ENCODE measurements around the gene BAHCC1. TPM values are rescaled to one million over a fixed set of nuclear protein-coding genes. Genes with fewer than 3 reads are reported as not detected.
"Not testable (repeated sequence)": the region's sequence is repeated elsewhere in the genome, so short reads cannot be mapped to it uniquely, and the experiment has no call there.

BAHCC1 gene
- total RNA-seq, 1 donor: 11.2 TPM

DNA sequence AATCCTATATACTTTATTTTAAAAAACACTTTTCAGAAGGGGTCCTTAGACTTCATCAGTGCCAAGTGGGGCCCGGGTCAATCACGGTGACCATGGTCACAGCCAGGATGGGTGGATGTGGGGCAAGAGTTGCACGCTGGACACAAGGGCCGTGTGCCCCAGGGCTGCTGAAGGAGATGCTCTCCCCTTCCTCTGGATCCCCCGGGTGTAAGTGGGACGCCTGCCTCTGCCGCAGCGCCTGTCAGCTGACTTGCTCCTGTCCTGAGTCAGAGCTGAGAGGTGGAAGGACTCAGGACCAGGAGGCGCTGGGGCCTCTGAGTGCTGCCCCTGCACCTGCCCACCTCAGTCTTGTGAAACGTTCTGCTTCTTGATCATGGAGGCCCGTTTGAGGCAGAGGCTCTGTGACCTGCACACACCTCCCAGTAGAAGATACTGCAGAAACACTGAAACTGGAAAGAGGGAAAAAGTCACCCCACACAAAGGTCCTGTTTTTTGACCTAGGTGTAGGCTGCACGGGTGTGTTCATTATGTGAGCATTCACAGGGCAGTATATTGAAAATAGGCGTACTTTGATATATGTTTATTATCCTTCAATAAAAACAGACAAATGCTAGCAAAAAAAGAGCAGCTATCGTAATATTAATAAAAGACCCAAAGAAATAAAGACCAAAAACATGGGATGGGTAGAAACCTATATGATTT lies 40.9 kb upstream of the BAHCC1 start:
- no peak overlapping the region for H2AFZ ChIP-seq (ENCODE audit: low read length)
- TF ChIP-seq, protein P1, sequence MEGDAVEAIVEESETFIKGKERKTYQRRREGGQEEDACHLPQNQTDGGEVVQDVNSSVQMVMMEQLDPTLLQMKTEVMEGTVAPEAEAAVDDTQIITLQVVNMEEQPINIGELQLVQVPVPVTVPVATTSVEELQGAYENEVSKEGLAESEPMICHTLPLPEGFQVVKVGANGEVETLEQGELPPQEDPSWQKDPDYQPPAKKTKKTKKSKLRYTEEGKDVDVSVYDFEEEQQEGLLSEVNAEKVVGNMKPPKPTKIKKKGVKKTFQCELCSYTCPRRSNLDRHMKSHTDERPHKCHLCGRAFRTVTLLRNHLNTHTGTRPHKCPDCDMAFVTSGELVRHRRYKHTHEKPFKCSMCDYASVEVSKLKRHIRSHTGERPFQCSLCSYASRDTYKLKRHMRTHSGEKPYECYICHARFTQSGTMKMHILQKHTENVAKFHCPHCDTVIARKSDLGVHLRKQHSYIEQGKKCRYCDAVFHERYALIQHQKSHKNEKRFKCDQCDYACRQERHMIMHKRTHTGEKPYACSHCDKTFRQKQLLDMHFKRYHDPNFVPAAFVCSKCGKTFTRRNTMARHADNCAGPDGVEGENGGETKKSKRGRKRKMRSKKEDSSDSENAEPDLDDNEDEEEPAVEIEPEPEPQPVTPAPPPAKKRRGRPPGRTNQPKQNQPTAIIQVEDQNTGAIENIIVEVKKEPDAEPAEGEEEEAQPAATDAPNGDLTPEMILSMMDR (IDR thresholded peaks at IDR 0.05; ENCODE audit: extremely low read depth, low read depth, low read length): no peak
- H3K9me3 ChIP-seq (ENCODE audit: low read depth, low read length): no peaks in the 10 kb centered on the region
- DNase-seq (ENCODE audit: insufficient read length, low spot score, missing footprints): no peak
- H3K27ac ChIP-seq (ENCODE audit: low read depth, low read length): no peak overlapping the region
- H3K4me2 ChIP-seq (ENCODE audit: insufficient read depth, low read length): no peak overlapping the region
- no peaks in the 10 kb centered on the region for H4K20me1 ChIP-seq (ENCODE audit: insufficient read depth, low read length)
- H3K4me3 ChIP-seq (ENCODE audit: insufficient read depth, low read length): no peak overlapping the region
- no peaks in the 10 kb centered on the region for H3K27me3 ChIP-seq (ENCODE audit: insufficient read depth, low read length)
- H3K4me1 ChIP-seq (ENCODE audit: insufficient read depth, low read length): no peaks in the 10 kb centered on the region
- H3K36me3 ChIP-seq (ENCODE audit: insufficient read depth, low read length): no peaks in the 10 kb centered on the region
- no peaks in the 10 kb centered on the region for H3K79me2 ChIP-seq (ENCODE audit: insufficient read depth, low read length)

DNA sequence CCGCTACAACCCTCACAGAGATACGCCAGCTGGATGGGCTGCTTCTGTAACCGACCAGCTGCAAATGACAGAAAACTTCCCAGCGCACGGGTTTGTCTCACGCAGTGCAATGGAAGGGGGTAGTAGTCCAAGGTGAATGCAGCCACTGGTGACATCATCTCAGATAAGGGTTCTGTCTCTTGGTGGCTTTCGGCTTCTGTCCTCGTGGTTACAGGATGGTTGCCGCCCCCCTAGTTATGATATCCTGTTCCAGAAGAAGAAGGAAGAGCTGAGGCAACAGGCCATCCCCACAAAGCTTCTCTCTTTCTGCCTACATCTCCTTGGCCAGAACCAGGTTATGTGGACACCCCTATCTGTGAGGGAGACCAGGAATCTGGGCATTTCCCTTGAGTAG lies 40.3 kb upstream of the BAHCC1 start:
- H2AFZ ChIP-seq (ENCODE audit: low read length): no peak overlapping the region
- H3K36me3 ChIP-seq (ENCODE audit: insufficient read depth, low read length): no peaks in the 10 kb centered on the region
- DNase-seq (ENCODE audit: insufficient read length, low spot score, missing footprints): no peak
- H3K4me1 ChIP-seq (ENCODE audit: insufficient read depth, low read length): no peaks in the 10 kb centered on the region
- no peaks in the 10 kb centered on the region for H3K27me3 ChIP-seq (ENCODE audit: insufficient read depth, low read length)
- no peak overlapping the region for H3K4me2 ChIP-seq (ENCODE audit: insufficient read depth, low read length)
- H3K79me2 ChIP-seq (ENCODE audit: insufficient read depth, low read length): no peaks in the 10 kb centered on the region
- TF ChIP-seq, protein P1 (IDR thresholded peaks at IDR 0.05; ENCODE audit: extremely low read depth, low read depth, low read length): no peak
- no peaks in the 10 kb centered on the region for H4K20me1 ChIP-seq (ENCODE audit: insufficient read depth, low read length)
- no peak overlapping the region for H3K27ac ChIP-seq (ENCODE audit: low read depth, low read length)
- no peaks in the 10 kb centered on the region for H3K9me3 ChIP-seq (ENCODE audit: low read depth, low read length)
- H3K4me3 ChIP-seq (ENCODE audit: insufficient read depth, low read length): no peak overlapping the region

DNA sequence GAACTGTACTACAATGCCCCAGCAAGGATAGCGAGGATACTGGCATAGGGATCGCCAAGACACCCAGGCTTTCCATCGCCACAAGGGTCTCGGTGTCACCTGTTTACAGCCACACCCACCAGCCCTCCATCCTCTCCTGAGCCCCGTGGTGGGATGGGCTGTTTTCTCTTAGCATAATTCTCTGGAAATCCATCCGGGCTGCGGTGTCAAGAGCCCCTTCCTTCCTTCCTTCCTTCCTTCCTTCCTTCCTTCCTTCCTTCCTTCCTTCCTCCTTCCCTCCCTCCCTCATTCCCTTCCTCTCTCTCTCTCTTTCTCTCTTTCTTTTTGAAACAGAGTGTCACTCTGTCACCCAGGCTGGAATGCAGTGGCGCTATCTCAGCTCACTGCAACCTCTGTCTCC lies 36.0 kb upstream of the BAHCC1 start:
- H2AFZ ChIP-seq (ENCODE audit: low read length): no peak overlapping the region
- no peak for DNase-seq (ENCODE audit: insufficient read length, low spot score, missing footprints)
- H4K20me1 ChIP-seq (ENCODE audit: insufficient read depth, low read length): no peaks in the 10 kb centered on the region
- H3K36me3 ChIP-seq (ENCODE audit: insufficient read depth, low read length): no peaks in the 10 kb centered on the region
- H3K4me1 ChIP-seq (ENCODE audit: insufficient read depth, low read length): no peaks in the 10 kb centered on the region
- H3K4me2 ChIP-seq (ENCODE audit: insufficient read depth, low read length): no peak overlapping the region
- no peaks in the 10 kb centered on the region for H3K9me3 ChIP-seq (ENCODE audit: low read depth, low read length)
- no peaks in the 10 kb centered on the region for H3K79me2 ChIP-seq (ENCODE audit: insufficient read depth, low read length)
- peaks cover 5% of the 10 kb centered on the region for H3K27me3 ChIP-seq (ENCODE audit: insufficient read depth, low read length)
- H3K27ac ChIP-seq (ENCODE audit: low read depth, low read length): no peak overlapping the region
- no peak overlapping the region for H3K4me3 ChIP-seq (ENCODE audit: insufficient read depth, low read length)
- TF ChIP-seq, protein P1 (IDR thresholded peaks at IDR 0.05; ENCODE audit: extremely low read depth, low read depth, low read length): no peak

DNA sequence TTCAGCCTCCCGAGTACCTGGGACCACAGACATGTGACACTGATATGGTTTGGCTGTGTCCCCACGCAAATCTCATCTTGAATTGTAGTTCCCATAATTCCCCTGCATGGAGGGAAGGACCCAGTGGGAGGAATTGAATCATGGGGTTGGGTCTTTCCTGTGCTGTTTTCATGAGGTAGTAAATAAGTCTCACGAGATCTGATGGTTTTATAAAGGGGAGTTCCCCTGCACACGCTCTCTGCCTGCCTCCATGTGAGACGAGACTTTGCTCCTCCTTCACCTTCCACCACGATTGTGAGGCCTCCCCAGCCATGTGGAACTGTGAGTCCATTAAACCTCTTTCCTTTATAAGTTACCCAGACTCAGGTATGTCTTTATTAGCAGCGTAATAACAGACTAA lies 33.3 kb upstream of the BAHCC1 start:
- not testable (repeated sequence) for H3K36me3 ChIP-seq (ENCODE audit: insufficient read depth, low read length); H3K4me1 ChIP-seq (ENCODE audit: insufficient read depth, low read length); DNase-seq (ENCODE audit: insufficient read length, low spot score, missing footprints); H4K20me1 ChIP-seq (ENCODE audit: insufficient read depth, low read length); H3K27ac ChIP-seq (ENCODE audit: low read depth, low read length); H3K27me3 ChIP-seq (ENCODE audit: insufficient read depth, low read length); H3K9me3 ChIP-seq (ENCODE audit: low read depth, low read length); H3K4me3 ChIP-seq (ENCODE audit: insufficient read depth, low read length); H2AFZ ChIP-seq (ENCODE audit: low read length); H3K79me2 ChIP-seq (ENCODE audit: insufficient read depth, low read length); H3K4me2 ChIP-seq (ENCODE audit: insufficient read depth, low read length)

Measured in osteoblast (primary cell).